H1 (cell line): ENCODE measurements around the gene PSMD5. TPM values are rescaled to one million over a fixed set of nuclear protein-coding genes. Genes with fewer than 3 reads are reported as not detected.

Experiments used
- ATF2 ChIP-seq: IDR thresholded peaks from 2 replicates; pipeline ENCODE4 v1.6.1; 2012; ENCODE audit warnings: low read length, inconsistent platforms
- BRCA1 ChIP-seq: IDR thresholded peaks from 2 replicates; pipeline ENCODE4 v1.6.1; 2012; ENCODE audit warnings: low read depth, low read length, improper control_type of control experiment
- MAFK ChIP-seq: IDR thresholded peaks from 2 replicates; pipeline ENCODE4 v1.6.1; 2012; ENCODE audit warnings: low read depth, mild to moderate bottlenecking, improper control_type of control experiment, low read length
- PHF8 ChIP-seq: fragments of 200-600 bp; sonication (generic); conservative IDR thresholded peaks from 2 replicates; pipeline ENCODE4 v1.7.1; 2012; ENCODE audit warnings: low read depth, mild to moderate bottlenecking, inconsistent platforms, low read length, moderate library complexity
- RNF2 ChIP-seq: fragments of 200-900, 300-1000 bp; sonication (generic); IDR thresholded peaks from 2 replicates; pipeline ENCODE4 v1.7.1; 2016; ENCODE audit warnings: borderline replicate concordance, low read depth, mild to moderate bottlenecking, antibody characterized with exemption, low read length; ENCODE audit not compliant: poor library complexity, severe bottlenecking; ENCODE audit errors: missing control alignments
- SUZ12 ChIP-seq: fragments of 200-600 bp; sonication (generic); IDR thresholded peaks from 2 replicates; pipeline ENCODE4 v1.6.1; 2012; ENCODE audit warnings: mild to moderate bottlenecking, inconsistent platforms, low read length, moderate library complexity, mixed read lengths
- polyA plus RNA-seq, 7 experiments: library from polyadenylated mRNA; depleted of rRNA in 3 of 7; stranded (reverse) in 5 of 7; unstranded in 2 of 7; fragments of >200 nt in 5 of 7; fragments of 200-250 nt in 2 of 7; gene quantifications; 1 replicate in 5 of 7; 2 replicates in 1 of 7; 4 replicates in 1 of 7; pipeline versions ENCODE4 v1.2.1 to v1.2.3, GENCODE V29; 2011 to 2013; ENCODE audit warnings: missing spikeins in 2 of 7, mixed read lengths in 2 of 7
- total RNA-seq: library from RNA; stranded (reverse); fragmentation: NEBNext Ultra II Directional; extraction: Animal tissue kit (Norgen Biotek cat#: 25700); gene quantifications from 2 replicates; pipeline ENCODE4 v1.2.1, GENCODE V29; 2021
- TF ChIP-seq, protein P1 (sequence below), 3 experiments: IDR thresholded peaks; 1 replicate in 2 of 3; 2 replicates in 1 of 3; pipeline versions ENCODE4 v1.5.1 to v1.6.1; 2011; ENCODE audit warnings: low read length in 3 of 3, mild to moderate bottlenecking in 3 of 3, inconsistent platforms in 2 of 3, low read depth in 1 of 3, moderate library complexity in 1 of 3; ENCODE audit not compliant: insufficient read depth in 1 of 3; ENCODE audit errors: control extremely low read depth in 1 of 3

Gene PSMD5
- total and polyA plus RNA-seq, 2 of the 8 experiments (the other 6 are each of a cell fraction or from before 2014, with no cell fraction given) = 19.2 to 30.5 TPM

- TF ChIP-seq, protein P1, sequence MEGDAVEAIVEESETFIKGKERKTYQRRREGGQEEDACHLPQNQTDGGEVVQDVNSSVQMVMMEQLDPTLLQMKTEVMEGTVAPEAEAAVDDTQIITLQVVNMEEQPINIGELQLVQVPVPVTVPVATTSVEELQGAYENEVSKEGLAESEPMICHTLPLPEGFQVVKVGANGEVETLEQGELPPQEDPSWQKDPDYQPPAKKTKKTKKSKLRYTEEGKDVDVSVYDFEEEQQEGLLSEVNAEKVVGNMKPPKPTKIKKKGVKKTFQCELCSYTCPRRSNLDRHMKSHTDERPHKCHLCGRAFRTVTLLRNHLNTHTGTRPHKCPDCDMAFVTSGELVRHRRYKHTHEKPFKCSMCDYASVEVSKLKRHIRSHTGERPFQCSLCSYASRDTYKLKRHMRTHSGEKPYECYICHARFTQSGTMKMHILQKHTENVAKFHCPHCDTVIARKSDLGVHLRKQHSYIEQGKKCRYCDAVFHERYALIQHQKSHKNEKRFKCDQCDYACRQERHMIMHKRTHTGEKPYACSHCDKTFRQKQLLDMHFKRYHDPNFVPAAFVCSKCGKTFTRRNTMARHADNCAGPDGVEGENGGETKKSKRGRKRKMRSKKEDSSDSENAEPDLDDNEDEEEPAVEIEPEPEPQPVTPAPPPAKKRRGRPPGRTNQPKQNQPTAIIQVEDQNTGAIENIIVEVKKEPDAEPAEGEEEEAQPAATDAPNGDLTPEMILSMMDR (IDR thresholded peaks at IDR 0.05; ENCODE audit: control extremely low read depth in 1 of 3, insufficient read depth in 1 of 3, low read depth in 1 of 3, low read length in 3 of 3) = no peak
- TF ChIP-seq MAFK (no peak), ATF2 (no peak), SUZ12 (no peak), RNF2 (no peak), BRCA1 (no peak), PHF8 (no peak)
Observed at GRCh38 chr9:120875195-120875565, 32.5 kb upstream of the PSMD5 start (continued).
